Upper lobe of left lung (tissue), 6 donors: ENCODE results near the gene IL6. TPM values are rescaled to one million over a fixed set of nuclear protein-coding genes. Genes with fewer than 3 reads are reported as not detected.
A peak's percentile ranks its signal among the peaks of the same experiment; 100 is the strongest.

Source experiments
- ATAC-seq, 2 donors: fragments of 200-7000 bp; cut with Tn5 transposase; one replicate each; pipeline ENCODE4 v1.9.1; 2022; ENCODE audit warnings: mild to moderate bottlenecking in 2 of 2, moderate library complexity in 2 of 2; ENCODE audit not compliant: low FRiP score in 2 of 2
- DNase-seq, 2 donors: peaks; one replicate each; pipeline ENCODE4 v3.0.0-alpha.2; 2019 to 2020
- H3K27ac ChIP-seq, 4 donors: fragments of 200-600 bp; sonication (generic); one replicate each; pipeline ENCODE4 v1.5.1; 2016 to 2019
- H3K27me3 ChIP-seq, 4 donors: fragments of 200-600 bp; sonication (generic); one replicate each; pipeline ENCODE4 v1.5.1; 2017 to 2019
- H3K36me3 ChIP-seq, 4 donors: fragments of 200-600 bp; sonication (generic); one replicate each; pipeline ENCODE4 v1.5.1; 2016 to 2019
- H3K4me1 ChIP-seq, 4 donors: fragments of 200-600 bp; sonication (generic); one replicate each; pipeline ENCODE4 v1.5.1; 2018 to 2019
- H3K4me3 ChIP-seq, 4 donors: fragments of 200-600 bp; sonication (generic); one replicate each; pipeline ENCODE4 v1.5.1; 2017 to 2019; ENCODE audit warnings: mild to moderate bottlenecking in 2 of 4, moderate library complexity in 1 of 4
- H3K9me3 ChIP-seq, 4 donors: fragments of 200-600 bp; sonication (generic); one replicate each; pipeline ENCODE4 v1.5.1; 2018 to 2019
- CTCF ChIP-seq, 6 experiments: fragments of 450-650 bp in 4 of 6; fragments of 200-600 bp in 2 of 6; sonication (generic) in 2 of 6; IDR thresholded peaks; one replicate each; pipeline ENCODE4 v1.5.1; 2016 to 2019; ENCODE audit warnings: antibody characterized with exemption in 6 of 6
- EP300 ChIP-seq, 4 donors: sonication (generic); formaldehyde crosslinking; IDR thresholded peaks; one replicate each; pipeline ENCODE4 v1.5.1; 2017; ENCODE audit warnings: antibody characterized with exemption in 4 of 4, control low read depth in 2 of 4
- POLR2A ChIP-seq, 4 donors: fragments of 450-650 bp; IDR thresholded peaks; one replicate each; pipeline ENCODE4 v1.5.1; 2016 to 2017; ENCODE audit warnings: antibody characterized with exemption in 4 of 4, mild to moderate bottlenecking in 2 of 4
- POLR2AphosphoS5 ChIP-seq, 2 donors: sonication (generic); formaldehyde crosslinking; IDR thresholded peaks; one replicate each; pipeline ENCODE4 v1.5.1; 2017; ENCODE audit warnings: antibody characterized with exemption in 2 of 2
- WGBS, 2 donors: methylation state at CpG; one replicate each; pipeline ENCODE4 v1.1.5; 2017 to 2018; 5-methylcytosine and 5-hydroxymethylcytosine counted together
- total RNA-seq, 6 donors: library from RNA; depleted of rRNA in 4 of 6; stranded (reverse); fragments of >200 nt in 4 of 6; gene quantifications; one replicate each; pipeline versions ENCODE4 v1.1.0 to v1.2.1, GENCODE V29; 2016 to 2021
- donor health status: DM: no; HTN: no; CAD: no; lungs with moderate emphysema.
- donor health status: DM: no; HTN: yes; CAD: no; lungs with severe emphysema.

Gene IL6
- total RNA-seq, 6 donors from 2014 or later = 1.6 to 16.6 (median 6.8) TPM

DNA sequence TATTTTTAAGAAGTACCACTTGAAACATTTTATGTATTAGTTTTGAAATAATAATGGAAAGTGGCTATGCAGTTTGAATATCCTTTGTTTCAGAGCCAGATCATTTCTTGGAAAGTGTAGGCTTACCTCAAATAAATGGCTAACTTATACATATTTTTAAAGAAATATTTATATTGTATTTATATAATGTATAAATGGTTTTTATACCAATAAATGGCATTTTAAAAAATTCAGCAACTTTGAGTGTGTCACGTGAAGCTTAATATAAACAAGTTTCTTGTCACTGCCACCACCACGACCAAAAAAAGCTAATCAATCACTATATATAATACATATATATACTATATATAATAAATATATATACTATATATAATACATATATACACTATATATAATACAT is 4.8 kb downstream of the IL6 start:
- no peak overlapping the region for H3K27ac ChIP-seq
- WGBS, 2 donors = 84 to 87% methylated on average over 2 of the region's 2 CpGs
- H3K36me3 ChIP-seq = peaks cover 0 to 4% (median 2%) of the 10 kb centered on the region in 4 donors
- H3K9me3 ChIP-seq = no peaks in the 10 kb centered on the region
- no peak for DNase-seq
- H3K27me3 ChIP-seq = no peaks in the 10 kb centered on the region
- H3K4me3 ChIP-seq = no peak overlapping the region
- peaks cover 12 to 36% (median 21%) of the 10 kb centered on the region in 4 donors for H3K4me1 ChIP-seq
- ATAC-seq = no peak
- no peak for TF ChIP-seq POLR2A (IDR thresholded peaks at IDR 0.05)
- no peak for TF ChIP-seq EP300 (IDR thresholded peaks at IDR 0.05)
- no peak for TF ChIP-seq POLR2AphosphoS5 (IDR thresholded peaks at IDR 0.05)
- no peak for TF ChIP-seq CTCF (IDR thresholded peaks at IDR 0.05)

DNA sequence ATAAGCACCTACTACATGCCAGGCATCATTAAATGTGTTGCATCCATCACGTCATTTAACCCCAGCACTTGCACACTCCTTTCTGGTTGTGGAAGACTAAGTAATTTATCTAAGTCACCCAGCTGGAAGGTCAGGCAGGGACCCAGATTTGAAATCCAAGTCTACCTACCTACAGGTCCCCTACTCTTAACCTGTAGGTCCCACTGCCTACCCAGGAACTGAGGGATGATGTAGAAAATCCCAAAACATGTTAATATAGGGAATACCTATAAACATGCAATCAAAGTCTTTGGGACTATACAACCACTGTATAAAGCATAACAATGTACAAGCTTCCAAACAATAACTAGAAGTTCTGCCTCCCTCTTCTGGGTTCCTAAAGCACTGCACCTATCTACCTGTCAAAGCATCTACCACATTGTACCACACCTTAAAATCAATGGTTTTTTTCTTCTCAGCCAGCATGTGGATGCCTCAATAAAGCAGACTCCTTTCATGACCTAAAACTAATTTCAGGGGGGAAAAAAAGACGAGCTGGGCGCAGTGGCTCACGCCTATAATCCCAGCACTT is 5.6 kb downstream of the IL6 start:
- Histone ChIP-seq H3K9me3 (no peaks in the 10 kb centered on the region), H3K36me3 (peaks cover 0 to 4% (median 2%) of the 10 kb centered on the region in 4 donors), H3K27ac (no peak overlapping the region), H3K4me1 (peaks cover 7 to 28% (median 16%) of the 10 kb centered on the region in 4 donors), H3K27me3 (no peaks in the 10 kb centered on the region), H3K4me3 (no peak overlapping the region)
- DNase-seq = no peak
- TF ChIP-seq POLR2A (IDR thresholded peaks at IDR 0.05) (no peak), CTCF (IDR thresholded peaks at IDR 0.05) (peak in 4 of 6 experiments; percentile 24 to 40 (median 28)), EP300 (IDR thresholded peaks at IDR 0.05) (no peak), POLR2AphosphoS5 (IDR thresholded peaks at IDR 0.05) (no peak)
- no peak for ATAC-seq
- 77 to 87% methylated on average over 4 of the region's 4 CpGs for WGBS, 2 donors

- no peak for DNase-seq
- Histone ChIP-seq H3K9me3 (no peaks in the 10 kb centered on the region), H3K27me3 (no peaks in the 10 kb centered on the region), H3K4me1 (peaks cover 0 to 18% (median 11%) of the 10 kb centered on the region in 4 donors), H3K4me3 (no peak overlapping the region), H3K27ac (no peak overlapping the region), H3K36me3 (peaks cover 0 to 4% (median 2%) of the 10 kb centered on the region in 4 donors)
- TF ChIP-seq POLR2AphosphoS5 (IDR thresholded peaks at IDR 0.05) (no peak), EP300 (IDR thresholded peaks at IDR 0.05) (no peak), CTCF (IDR thresholded peaks at IDR 0.05) (no peak), POLR2A (IDR thresholded peaks at IDR 0.05) (no peak)
- ATAC-seq = no peak
- 76 to 80% methylated on average over 6 of the region's 6 CpGs for WGBS, 2 donors
Measured at GRCh38 chr7:22733761-22734160, 6.8 kb downstream of the IL6 start.

- Histone ChIP-seq H3K27ac (no peak overlapping the region), H3K27me3 (no peaks in the 10 kb centered on the region), H3K4me3 (no peak overlapping the region), H3K36me3 (no peaks in the 10 kb centered on the region), H3K4me1 (no peaks in the 10 kb centered on the region), H3K9me3 (no peaks in the 10 kb centered on the region)
- DNase-seq (no peak), ATAC-seq (no peak)
- TF ChIP-seq CTCF (IDR thresholded peaks at IDR 0.05) = no peak
- WGBS, 2 donors = 80 to 93% methylated on average over 4 of the region's 4 CpGs
Measured at GRCh38 chr7:22743014-22743413, 16.0 kb downstream of the IL6 start.

- Histone ChIP-seq H3K4me1 (no peaks in the 10 kb centered on the region), H3K9me3 (no peaks in the 10 kb centered on the region), H3K27me3 (no peaks in the 10 kb centered on the region), H3K36me3 (no peaks in the 10 kb centered on the region), H3K27ac (no peak overlapping the region), H3K4me3 (no peak overlapping the region)
- 0 to 84% methylated on average over 1 of the region's 1 CpG for WGBS, 2 donors
- no peak for ATAC-seq
- no peak for DNase-seq
- no peak for TF ChIP-seq EP300 (IDR thresholded peaks at IDR 0.05)
- TF ChIP-seq CTCF (IDR thresholded peaks at IDR 0.05) = no peak
Measured at GRCh38 chr7:22751341-22751740, 24.3 kb downstream of the IL6 start.
